ENCODE measurements around the gene MEPCE.

The MEPCE gene

DNA sequence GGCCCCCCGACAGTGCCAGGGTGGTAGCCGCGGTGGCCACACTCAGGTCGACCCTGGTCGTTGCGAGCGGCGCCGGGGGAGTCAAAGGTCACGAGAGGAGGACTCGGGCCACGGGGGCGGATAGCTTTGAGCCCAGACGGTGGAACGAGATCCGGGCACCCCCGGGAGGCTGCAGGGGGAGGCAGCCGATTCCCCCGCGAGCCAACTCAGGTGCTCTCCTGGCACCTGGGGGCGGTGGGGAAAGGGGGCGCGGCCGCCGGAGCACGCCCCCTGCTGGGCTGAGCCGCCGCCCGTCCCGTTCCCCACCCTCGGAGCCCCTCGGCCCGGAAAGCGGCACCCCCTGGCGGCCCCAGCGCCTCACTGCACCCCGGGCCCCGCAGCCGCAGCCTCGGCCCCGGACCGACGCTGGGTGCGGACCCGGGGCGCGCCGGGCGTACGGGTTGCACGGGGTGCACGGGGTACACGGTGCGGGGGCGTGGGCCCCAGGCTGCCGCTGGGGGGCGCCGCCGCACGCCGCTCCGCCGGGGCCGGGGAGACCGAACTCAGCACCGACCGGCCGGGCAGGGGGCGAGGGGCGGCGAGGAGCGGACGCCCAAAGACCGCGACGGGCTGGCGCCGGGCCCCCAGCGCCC, 53.6 kb downstream of the MEPCE start:
- peak; percentile 55 to 82 (median 65) for DNase-seq (ENCODE audit: low read depth in 3 of 3)
